ENCODE results near the gene SLC25A1.

GRCh38 chr22:19175026-19175601, 3.4 kb downstream of the SLC25A1 start:
- no peak for TF ChIP-seq EZH2 (IDR thresholded peaks at IDR 0.05; ENCODE audit: borderline replicate concordance, insufficient read depth, low read depth, low read length, poor library complexity, severe bottlenecking)
- TF ChIP-seq CTCF (IDR thresholded peaks at IDR 0.05) = no peak
